Activated CD4-positive, alpha-beta T cell treated with anti-CD3 and anti-CD28 coated beads, Interleukin-2, amount 50 U/mL, for 1 hour (primary cell): ENCODE measurements around the gene ARID1B.

ENCODE experiments used
- DNase-seq: peaks from one replicate; pipeline ENCODE4 v3.0.0-alpha.2; 2020

The ARID1B gene

GRCh38 chr6:157221049-157221816 lies 444.1 kb downstream of the ARID1B start:
- peak; percentile 82 for DNase-seq

- DNase-seq: no peak
Measured at GRCh38 chr6:157221817-157222175, 444.6 kb downstream of the ARID1B start.

GRCh38 chr6:157222201-157222981 lies 445.2 kb downstream of the ARID1B start:
- DNase-seq: no peak

- DNase-seq: no peak
Measured at GRCh38 chr6:157223021-157223430, 445.8 kb downstream of the ARID1B start.

GRCh38 chr6:157223511-157223910 lies 446.3 kb downstream of the ARID1B start:
- no peak for DNase-seq

- DNase-seq: no peak
Measured at GRCh38 chr6:157224178-157224950, 447.2 kb downstream of the ARID1B start.

GRCh38 chr6:157224951-157225574 lies 447.9 kb downstream of the ARID1B start:
- DNase-seq: no peak

GRCh38 chr6:157225575-157225995 lies 448.4 kb downstream of the ARID1B start:
- no peak for DNase-seq

- no peak for DNase-seq
Measured at GRCh38 chr6:157226026-157226625, 448.9 kb downstream of the ARID1B start.

- no peak for DNase-seq
Measured at GRCh38 chr6:157226761-157227160, 449.6 kb downstream of the ARID1B start.

GRCh38 chr6:157227202-157228166 lies 450.3 kb downstream of the ARID1B start:
- no peak for DNase-seq

- no peak for DNase-seq
Measured at GRCh38 chr6:157228426-157229131, 451.4 kb downstream of the ARID1B start.

GRCh38 chr6:157229132-157229618 lies 452.0 kb downstream of the ARID1B start:
- no peak for DNase-seq

- DNase-seq: no peak
Measured at GRCh38 chr6:157229713-157230112, 452.5 kb downstream of the ARID1B start.

- no peak for DNase-seq
Measured at GRCh38 chr6:157230910-157231309, 453.7 kb downstream of the ARID1B start.

GRCh38 chr6:157232161-157232895 lies 455.1 kb downstream of the ARID1B start:
- DNase-seq: no peak

- no peak for DNase-seq
Measured at GRCh38 chr6:157233156-157233555, 456.0 kb downstream of the ARID1B start.

GRCh38 chr6:157233686-157234085 lies 456.5 kb downstream of the ARID1B start:
- no peak for DNase-seq

- peak; percentile 58 for DNase-seq
Measured at GRCh38 chr6:157235600-157236039, 458.4 kb downstream of the ARID1B start.
